ENCODE data around the gene LRRC4.

The LRRC4 gene

DNA sequence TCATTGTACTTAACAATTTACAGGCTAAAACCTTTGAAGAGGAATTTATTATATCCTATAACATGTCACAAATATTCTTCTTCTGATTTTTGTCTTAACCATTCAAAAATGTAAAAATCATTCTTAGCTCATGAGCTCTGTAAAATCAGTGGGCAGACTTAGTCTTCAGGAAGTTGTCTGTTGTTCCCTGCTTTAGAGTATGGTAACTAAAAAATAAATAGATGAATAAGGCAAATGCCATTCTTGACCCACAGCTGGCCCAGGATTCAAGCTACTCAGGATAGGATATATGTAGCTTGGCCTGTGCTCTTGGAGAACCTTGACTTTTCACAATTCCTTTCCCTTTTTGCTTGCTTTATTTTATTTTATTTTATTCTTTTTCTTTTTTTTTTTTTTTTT lies 51.5 kb downstream of the LRRC4 start:
- DNase-seq = no peak

GRCh38 chr7:127979113-127979727 lies 52.0 kb downstream of the LRRC4 start:
- DNase-seq = no peak

DNA sequence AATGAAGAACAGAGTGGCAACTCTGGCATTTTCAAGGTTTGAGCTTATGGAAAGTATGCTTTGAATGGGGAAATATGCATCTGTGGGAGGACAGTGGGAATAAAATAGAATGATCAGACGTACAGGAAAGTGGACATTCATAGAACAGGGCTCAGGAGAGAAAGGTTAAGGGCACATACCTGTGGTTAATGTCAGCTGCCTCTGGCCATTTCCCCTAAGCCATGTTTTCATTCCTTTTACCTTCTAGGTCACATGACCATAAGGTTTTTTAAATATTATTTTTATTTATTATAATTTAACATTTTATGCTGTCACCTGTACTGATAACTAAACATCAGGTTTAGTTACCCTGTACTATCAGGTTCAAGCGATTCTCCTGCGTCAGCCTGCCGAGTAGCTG lies 52.8 kb downstream of the LRRC4 start:
- no peak for DNase-seq

All from nucleus accumbens (tissue), 56 donors.